ENCODE results near the gene CCDC141.
"Not testable (repeated sequence)": the region's sequence is repeated elsewhere in the genome, so short reads cannot be mapped to it uniquely, and the experiment has no call there.

The CCDC141 gene, protein sequence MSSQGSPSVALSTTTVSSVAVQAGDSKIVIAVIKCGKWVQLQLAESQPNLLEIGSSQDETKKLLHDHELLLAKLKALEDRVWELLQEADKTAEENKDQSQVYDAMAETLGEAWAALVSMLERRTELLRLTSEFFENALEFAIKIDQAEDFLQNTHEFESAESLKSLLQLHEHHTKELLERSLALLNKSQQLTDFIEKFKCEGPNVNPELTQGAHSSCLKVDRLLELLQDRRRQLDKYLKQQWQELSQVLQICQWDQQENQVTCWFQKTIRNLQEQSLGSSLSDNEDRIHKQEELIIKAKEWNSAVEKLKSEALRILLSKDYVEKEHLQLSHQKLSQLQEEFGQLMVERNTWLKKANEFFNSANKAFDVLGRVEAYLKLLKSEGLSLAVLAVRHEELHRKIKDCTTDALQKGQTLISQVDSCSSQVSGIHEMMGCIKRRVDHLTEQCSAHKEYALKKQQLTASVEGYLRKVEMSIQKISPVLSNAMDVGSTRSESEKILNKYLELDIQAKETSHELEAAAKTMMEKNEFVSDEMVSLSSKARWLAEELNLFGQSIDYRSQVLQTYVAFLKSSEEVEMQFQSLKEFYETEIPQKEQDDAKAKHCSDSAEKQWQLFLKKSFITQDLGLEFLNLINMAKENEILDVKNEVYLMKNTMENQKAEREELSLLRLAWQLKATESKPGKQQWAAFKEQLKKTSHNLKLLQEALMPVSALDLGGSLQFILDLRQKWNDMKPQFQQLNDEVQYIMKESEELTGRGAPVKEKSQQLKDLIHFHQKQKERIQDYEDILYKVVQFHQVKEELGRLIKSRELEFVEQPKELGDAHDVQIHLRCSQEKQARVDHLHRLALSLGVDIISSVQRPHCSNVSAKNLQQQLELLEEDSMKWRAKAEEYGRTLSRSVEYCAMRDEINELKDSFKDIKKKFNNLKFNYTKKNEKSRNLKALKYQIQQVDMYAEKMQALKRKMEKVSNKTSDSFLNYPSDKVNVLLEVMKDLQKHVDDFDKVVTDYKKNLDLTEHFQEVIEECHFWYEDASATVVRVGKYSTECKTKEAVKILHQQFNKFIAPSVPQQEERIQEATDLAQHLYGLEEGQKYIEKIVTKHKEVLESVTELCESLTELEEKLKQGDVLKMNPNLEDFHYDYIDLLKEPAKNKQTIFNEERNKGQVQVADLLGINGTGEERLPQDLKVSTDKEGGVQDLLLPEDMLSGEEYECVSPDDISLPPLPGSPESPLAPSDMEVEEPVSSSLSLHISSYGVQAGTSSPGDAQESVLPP (N-terminal part only)

GRCh38 chr2:179049546-179050311 is at the start of gene CCDC141:
Gene CCDC141 (minus strand): TSS chr2:179050137. CDS start chr2:179049941, 196 bp downstream.
- no peak for DNase-seq (ENCODE audit: low read depth)

DNA sequence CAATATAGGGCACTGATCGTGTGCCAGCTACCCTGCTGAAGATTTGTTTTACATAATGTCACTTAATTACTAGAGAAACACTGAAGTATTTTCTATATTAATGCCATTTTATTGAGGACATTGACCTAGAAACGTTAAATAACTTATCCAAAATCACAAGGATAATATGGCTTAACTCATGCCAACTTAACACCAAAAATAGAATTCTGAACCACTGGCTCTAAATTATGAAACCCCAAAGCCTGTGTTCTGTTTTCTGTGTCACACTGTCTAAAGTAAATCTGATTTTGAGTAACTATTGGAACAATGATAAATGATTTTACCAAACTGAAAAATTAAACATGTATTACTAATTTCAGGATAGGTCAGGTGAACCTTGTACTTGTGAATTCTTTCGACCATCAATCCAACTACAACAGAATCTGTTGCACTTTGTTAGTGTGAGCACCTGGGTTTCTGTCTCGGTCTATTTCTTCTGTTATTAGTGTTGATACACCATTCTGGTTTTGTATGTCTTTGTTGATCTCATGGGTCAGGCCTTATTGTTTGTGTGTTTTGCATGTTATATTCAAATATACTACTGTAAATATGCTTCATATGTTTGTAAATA is 48.2 kb upstream of the CCDC141 start:
- DNase-seq (ENCODE audit: low read depth), result no peak

GRCh38 chr2:179097131-179097530 is 47.2 kb upstream of the CCDC141 start:
- DNase-seq (ENCODE audit: low read depth), result no peak

DNA sequence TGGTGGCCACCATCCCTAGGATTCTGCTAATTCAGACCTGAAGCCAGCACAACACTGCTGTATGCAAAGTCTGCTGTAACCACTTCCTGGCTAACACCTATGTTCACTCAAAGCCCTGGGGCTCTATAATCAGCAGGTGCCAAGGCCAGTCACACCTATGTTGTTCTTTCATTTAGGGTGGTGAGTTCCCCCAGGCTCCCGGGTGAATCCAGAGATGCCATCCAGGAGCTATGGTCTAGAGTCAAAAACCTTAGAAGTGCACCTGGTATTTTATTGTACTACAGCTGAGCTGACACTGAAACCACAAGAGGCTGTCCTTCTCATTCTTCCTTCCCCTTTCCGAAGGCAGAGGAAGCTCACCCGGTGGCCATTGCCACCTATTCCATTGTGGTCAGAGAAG is 46.2 kb upstream of the CCDC141 start:
- no peak for DNase-seq (ENCODE audit: low read depth)

DNA sequence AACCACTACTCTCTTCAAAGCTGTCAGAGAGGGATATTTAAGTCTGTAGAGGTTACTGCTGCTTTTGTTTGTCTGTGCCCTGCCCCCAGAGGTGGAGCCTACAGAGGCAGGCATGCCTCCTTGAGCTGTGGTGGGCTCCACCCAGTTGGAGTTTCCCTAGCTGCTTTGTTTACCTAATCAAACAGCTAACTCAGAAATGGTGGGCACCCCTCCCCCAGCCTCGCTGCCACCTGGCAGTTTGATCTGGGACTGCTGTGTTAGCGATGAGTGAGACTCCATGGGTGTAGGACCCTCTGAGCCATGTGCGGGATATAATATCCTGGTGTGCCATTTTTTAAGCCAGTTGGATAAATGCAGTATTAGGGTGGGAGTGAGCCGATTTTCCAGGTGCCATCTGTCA is 43.0 kb upstream of the CCDC141 start:
- DNase-seq (ENCODE audit: low read depth), result not testable (repeated sequence)

DNA sequence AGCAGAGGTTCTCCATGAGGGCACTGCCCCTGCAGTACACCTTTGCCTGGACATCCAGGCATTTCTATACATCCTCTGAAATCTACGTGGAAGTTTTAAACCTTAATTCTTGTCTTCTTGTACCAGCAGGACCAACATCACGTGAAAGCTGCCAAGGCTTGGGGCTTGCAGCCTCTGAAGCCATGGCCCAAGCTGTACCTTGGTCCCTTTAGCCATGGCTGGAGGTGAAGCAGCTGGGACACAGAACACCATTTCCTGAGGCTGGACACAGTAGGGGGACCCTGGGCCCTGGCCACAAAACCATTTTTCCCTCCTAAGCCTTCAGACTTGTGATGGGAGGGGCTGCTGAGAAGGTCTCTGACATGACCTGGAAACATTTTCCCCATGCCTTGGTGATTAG is 32.8 kb upstream of the CCDC141 start:
- DNase-seq (ENCODE audit: low read depth), result no peak

DNA sequence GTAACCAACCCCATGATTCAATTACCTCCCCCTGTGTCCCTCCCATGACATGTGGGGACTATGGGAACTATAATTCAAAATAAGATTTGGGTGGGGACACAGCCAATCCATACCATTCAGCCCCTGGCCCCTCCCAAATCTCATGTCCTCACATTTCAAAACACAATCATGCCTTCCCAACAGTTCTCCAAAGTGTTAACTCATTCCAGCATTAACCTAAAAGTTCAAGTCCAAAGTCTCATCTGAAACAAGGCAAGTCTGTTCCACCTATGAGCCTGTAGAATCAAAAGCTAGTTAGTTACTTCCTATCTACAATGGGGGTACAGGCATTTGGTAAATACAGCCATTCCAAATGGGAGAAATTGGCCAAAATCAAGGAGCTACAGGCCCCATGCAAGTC is 32.0 kb upstream of the CCDC141 start:
- DNase-seq (ENCODE audit: low read depth), result no peak

DNA sequence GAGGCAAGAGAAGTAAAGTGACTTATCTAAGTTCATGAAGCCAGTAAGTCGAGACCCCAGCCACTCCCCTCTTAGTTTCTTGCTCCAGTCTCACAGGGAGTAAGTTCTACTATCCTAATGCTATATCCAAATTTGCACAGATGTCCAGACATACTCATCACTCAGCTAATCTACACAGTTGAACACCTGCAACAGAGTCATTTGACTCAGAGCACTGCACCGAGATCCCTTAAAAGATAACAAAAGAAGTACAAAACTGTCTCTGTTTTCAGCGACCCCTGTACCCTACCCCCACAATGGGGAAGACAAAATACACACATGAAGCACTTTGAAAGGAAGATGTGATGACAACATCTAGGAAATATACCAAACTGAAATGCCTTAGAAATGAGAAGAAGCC is 22.6 kb upstream of the CCDC141 start:
- no peak for DNase-seq (ENCODE audit: low read depth)

DNA sequence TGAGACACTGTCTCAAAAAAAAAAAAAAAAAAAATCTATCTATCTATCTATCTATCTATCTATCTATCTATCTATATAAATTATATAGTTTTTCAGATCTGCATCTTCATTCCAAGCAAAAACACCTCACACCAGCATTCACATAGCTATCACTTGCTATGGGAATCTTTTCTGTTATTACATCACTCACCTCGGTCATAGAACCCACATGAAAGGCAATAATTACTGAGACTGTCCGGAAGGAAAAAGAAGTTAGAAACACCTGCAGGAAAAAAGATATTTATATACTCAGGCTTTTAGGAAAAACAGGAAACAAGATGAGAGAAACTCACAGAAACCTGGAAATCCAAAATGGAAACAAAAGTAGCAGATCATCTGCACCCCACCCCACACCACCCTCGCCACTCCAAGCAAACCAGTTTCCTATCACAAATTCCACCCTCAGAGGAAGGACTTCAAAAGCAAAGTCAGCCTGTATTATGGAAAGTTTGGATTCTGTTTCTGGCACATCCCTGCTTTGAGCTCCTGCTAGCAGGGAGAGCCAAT is 21.9 kb upstream of the CCDC141 start:
- DNase-seq (ENCODE audit: low read depth), result no peak

DNA sequence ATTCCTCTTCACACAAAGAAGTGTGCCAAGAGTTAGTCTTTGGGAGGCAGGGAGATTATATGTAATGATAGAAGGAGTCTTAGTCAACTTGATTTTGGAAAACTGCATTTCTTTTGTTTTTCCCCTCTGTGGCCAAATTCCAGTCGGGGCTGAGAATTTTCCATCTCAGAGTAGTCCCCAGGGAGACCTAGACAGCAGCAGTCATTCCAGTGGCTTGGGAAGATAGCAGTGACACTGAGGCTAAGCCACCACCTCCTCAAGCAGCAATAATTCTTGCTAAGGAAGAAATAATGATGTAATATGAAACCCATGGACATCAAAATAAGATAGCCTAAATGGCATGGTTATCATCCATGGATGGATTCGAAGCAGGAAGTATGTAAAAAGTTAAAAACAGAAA is 21.0 kb upstream of the CCDC141 start:
- no peak for DNase-seq (ENCODE audit: low read depth)

DNA sequence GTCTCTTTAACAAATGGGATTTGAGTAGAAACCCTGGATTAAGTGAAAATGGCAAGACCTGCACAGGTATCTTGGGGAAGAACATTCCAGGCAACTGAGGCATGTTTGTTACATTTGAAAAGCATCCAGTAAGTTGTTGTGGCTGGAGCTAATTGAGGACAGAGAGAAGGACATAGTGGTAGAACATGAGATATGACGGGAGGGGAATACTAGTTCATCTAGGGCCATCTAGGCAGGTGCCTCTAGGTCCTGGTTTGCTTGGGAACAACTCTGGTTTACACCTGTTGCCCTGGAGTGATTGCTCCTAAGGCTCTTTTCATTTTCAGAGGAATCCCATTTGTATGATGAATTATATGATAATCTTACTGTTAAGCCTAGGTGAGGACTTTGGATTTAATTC is 19.7 kb upstream of the CCDC141 start:
- DNase-seq (ENCODE audit: low read depth), result no peak

GRCh38 chr2:179068991-179069643 is 19.2 kb upstream of the CCDC141 start:
- DNase-seq (ENCODE audit: low read depth), result no peak

- DNase-seq (ENCODE audit: low read depth), result no peak
Observed at GRCh38 chr2:179059026-179059700, 9.2 kb upstream of the CCDC141 start.

DNA sequence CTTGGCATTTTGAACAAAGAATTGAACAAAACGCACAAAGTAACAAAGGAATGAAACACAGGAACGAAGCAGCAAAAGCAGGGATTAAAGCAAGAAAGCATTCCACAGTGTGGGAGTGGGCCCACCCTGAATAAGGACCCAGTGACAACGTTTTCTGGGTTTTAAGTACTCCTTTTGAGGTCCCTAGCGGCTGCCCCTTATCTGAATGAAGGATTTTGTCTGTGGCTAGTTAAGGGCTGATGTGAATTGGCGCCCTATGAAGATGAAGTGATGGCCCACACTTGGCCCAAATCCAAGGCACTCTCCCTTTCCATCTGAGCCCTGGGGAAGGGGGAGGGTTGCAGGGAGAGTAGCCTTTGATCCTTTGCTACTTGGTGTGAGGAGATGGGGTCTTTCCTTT is 7.8 kb upstream of the CCDC141 start:
- no peak for DNase-seq (ENCODE audit: low read depth)

DNA sequence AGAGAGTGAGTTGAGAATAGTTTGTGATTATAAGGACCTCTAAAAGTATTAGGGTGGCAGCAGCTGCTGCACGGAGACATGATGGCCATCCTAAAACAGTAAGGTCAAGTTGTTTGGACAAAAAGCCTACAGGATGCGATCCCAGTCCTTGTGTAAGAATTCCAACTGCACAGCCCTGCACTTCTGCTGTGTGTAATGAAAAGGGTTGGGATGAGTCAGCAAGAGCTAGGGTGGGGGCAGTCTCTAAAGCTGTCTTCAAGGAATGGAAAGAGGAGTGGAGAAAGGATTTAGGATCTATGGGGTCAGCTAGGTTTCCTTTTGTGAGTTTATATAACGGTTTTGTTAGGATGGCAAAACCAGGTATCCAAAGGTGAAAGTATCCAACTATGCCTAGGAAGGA is 3.6 kb upstream of the CCDC141 start:
- not testable (repeated sequence) for DNase-seq (ENCODE audit: low read depth)

DNA sequence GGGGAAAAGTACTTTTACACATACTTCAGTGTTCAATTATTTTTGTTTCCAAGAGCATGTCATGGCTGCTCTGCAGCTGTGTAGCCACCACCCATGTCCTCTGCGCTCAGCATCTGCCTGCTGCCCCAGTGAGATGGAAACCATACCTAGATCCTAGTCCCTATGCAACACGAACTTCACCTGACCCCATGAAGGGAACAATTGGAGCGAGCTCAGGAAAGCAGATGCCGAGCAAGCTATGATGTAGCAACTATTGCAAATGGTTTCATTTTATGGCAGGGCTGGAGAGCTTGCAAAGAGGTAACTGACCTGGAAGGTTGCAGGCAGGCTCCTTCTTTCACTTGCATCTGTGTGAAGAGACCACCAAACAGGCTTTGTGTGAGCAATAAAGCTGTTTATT is 1.3 kb upstream of the CCDC141 start:
- no peak for DNase-seq (ENCODE audit: low read depth)

GRCh38 chr2:179050755-179051154 is 818 bp upstream of the CCDC141 start:
- no peak for DNase-seq (ENCODE audit: low read depth)

- no peak for DNase-seq (ENCODE audit: low read depth)
Observed at GRCh38 chr2:179049203-179049545, 763 bp downstream of the CCDC141 start.

- DNase-seq (ENCODE audit: low read depth), result no peak
Observed at GRCh38 chr2:179048099-179048498, 1.8 kb downstream of the CCDC141 start.

GRCh38 chr2:179045602-179046001 is 4.3 kb downstream of the CCDC141 start:
- not testable (repeated sequence) for DNase-seq (ENCODE audit: low read depth)
